ENCODE measurements around the gene UMPS. TPM values are rescaled to one million over a fixed set of nuclear protein-coding genes. Genes with fewer than 3 reads are reported as not detected.

Gene UMPS
- total RNA-seq, 1 donor from 2014 or later, result 47.6 TPM

DNA sequence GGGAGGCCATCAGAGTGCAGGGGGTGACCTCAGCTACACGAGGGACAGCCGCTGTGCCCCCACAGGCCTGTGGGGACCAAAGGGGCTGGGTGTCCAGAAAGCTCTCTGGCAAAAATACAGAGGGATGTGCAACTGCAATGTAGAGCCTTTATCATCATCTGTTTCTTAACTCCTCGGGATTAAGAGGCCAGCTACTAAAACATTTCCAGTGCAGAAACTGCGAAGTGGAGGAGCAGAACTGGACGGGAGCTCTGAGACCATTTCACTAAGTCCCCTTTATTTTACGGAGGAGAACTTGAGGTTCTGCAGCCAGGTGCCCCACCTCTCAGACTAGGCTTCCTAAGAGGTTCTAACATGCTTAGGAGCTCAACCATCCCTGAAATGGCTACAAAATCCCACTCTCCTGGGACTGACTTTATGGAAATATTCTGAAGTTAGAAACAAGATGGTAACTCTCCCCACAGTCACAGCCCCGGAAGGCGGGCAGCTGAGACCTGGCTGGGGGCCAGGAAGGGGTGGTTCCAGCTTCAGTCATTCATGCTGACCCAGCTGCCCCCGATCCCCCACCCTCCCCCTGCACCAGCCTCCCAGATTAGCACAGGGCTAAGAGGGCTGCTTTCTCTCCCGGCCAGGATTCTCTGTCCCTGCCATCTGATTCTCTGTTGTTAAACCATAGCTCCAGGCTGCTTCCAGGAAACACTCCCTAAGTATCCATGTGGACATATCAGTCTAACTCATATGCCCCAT is 40.3 kb downstream of the UMPS start:
- Histone ChIP-seq H3K4me2 (peak overlapping the region; percentile 21), H3K9me3 (ENCODE audit: low read depth) (no peaks in the 10 kb centered on the region), H3F3A (ENCODE audit: low read depth) (no peaks in the 10 kb centered on the region), H3K9ac (no peak overlapping the region), H3K79me2 (ENCODE audit: low read depth) (no peaks in the 10 kb centered on the region), H3K4me1 (peaks cover 15% of the 10 kb centered on the region), H2AFZ (replicated peaks) (no peak overlapping the region), H3K36me3 (no peaks in the 10 kb centered on the region), H3K27ac (peak overlapping the region; percentile 56), H3K27me3 (no peaks in the 10 kb centered on the region), H3K4me3 (no peak overlapping the region), H4K20me1 (ENCODE audit: low read depth) (no peaks in the 10 kb centered on the region)
- TF ChIP-seq CTCF (IDR thresholded peaks at IDR 0.05) (no peak), EZH2 (IDR thresholded peaks at IDR 0.05) (no peak), EZH2phosphoT487 (IDR thresholded peaks at IDR 0.05) (no peak)
- Mint-ChIP-seq H3K27me3 (ENCODE audit: insufficient read depth, low read depth) (peaks cover 3% of the 10 kb centered on the region), H3K4me1 (peaks cover 51% of the 10 kb centered on the region), H3K9me3 (no peaks in the 10 kb centered on the region), H3K4me3 (no peak overlapping the region), H3K27ac (peak overlapping the region; percentile 23), H3K36me3 (peaks cover 12% of the 10 kb centered on the region)
- peak; percentile 45 for DNase-seq (ENCODE audit: low spot score)

DNA sequence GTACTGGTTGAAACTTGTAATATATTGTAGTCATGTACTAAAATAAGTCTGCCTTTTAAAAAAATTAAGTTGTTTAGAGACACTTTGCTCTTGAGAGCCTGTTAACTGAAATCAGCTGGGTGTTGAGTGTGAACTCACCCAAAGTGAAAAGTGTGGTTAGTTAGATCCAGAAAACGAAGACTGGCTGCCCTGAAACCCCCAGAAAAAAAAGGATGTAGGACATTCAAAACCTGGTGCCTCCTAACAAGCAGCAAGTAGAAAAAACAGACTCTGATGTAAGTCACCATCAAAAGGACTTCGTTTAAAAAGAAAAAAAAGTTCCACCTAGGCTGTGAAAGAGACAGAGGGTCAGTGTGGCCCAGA is 40.8 kb downstream of the UMPS start:
- Histone ChIP-seq H3K9me3 (ENCODE audit: low read depth) (no peaks in the 10 kb centered on the region), H3K4me1 (peaks cover 15% of the 10 kb centered on the region), H3K4me3 (no peak overlapping the region), H3K79me2 (ENCODE audit: low read depth) (no peaks in the 10 kb centered on the region), H3K36me3 (no peaks in the 10 kb centered on the region), H3K9ac (no peak overlapping the region), H4K20me1 (ENCODE audit: low read depth) (no peaks in the 10 kb centered on the region), H2AFZ (replicated peaks) (no peak overlapping the region), H3K27ac (peak overlapping the region; percentile 56), H3F3A (ENCODE audit: low read depth) (no peaks in the 10 kb centered on the region), H3K4me2 (peak overlapping the region; percentile 21), H3K27me3 (no peaks in the 10 kb centered on the region)
- TF ChIP-seq CTCF (IDR thresholded peaks at IDR 0.05), result no peak
- TF ChIP-seq EZH2phosphoT487 (IDR thresholded peaks at IDR 0.05), result no peak
- TF ChIP-seq EZH2 (IDR thresholded peaks at IDR 0.05), result no peak
- peaks cover 1% of the 10 kb centered on the region for H3K27me3 Mint-ChIP-seq (ENCODE audit: insufficient read depth, low read depth)
- no peaks in the 10 kb centered on the region for H3K9me3 Mint-ChIP-seq
- H3K27ac Mint-ChIP-seq, result peak overlapping the region; percentile 23
- H3K36me3 Mint-ChIP-seq, result peaks cover 9% of the 10 kb centered on the region
- H3K4me1 Mint-ChIP-seq, result peaks cover 50% of the 10 kb centered on the region
- DNase-seq (ENCODE audit: low spot score), result no peak
- H3K4me3 Mint-ChIP-seq, result no peak overlapping the region

- Histone ChIP-seq H4K20me1 (ENCODE audit: low read depth) (no peaks in the 10 kb centered on the region), H3F3A (ENCODE audit: low read depth) (no peaks in the 10 kb centered on the region), H3K27ac (no peak overlapping the region), H3K36me3 (no peaks in the 10 kb centered on the region), H3K4me3 (no peak overlapping the region), H3K4me1 (peaks cover 15% of the 10 kb centered on the region), H3K79me2 (ENCODE audit: low read depth) (no peaks in the 10 kb centered on the region), H3K27me3 (no peaks in the 10 kb centered on the region), H3K9ac (no peak overlapping the region), H3K9me3 (ENCODE audit: low read depth) (no peaks in the 10 kb centered on the region), H2AFZ (replicated peaks) (no peak overlapping the region), H3K4me2 (no peak overlapping the region)
- peaks cover 45% of the 10 kb centered on the region for H3K4me1 Mint-ChIP-seq
- peak overlapping the region; percentile 24 for H3K27ac Mint-ChIP-seq
- peaks cover 9% of the 10 kb centered on the region for H3K36me3 Mint-ChIP-seq
- no peaks in the 10 kb centered on the region for H3K9me3 Mint-ChIP-seq
- no peak overlapping the region for H3K4me3 Mint-ChIP-seq
- no peaks in the 10 kb centered on the region for H3K27me3 Mint-ChIP-seq (ENCODE audit: insufficient read depth, low read depth)
- TF ChIP-seq CTCF (IDR thresholded peaks at IDR 0.05) (no peak), EZH2 (IDR thresholded peaks at IDR 0.05) (no peak), EZH2phosphoT487 (IDR thresholded peaks at IDR 0.05) (no peak)
- no peak for DNase-seq (ENCODE audit: low spot score)
Observed at GRCh38 chr3:124772081-124772831, 42.0 kb downstream of the UMPS start.
